Right hindlimb (tissue), 1 donor: ENCODE measurements around the gene PTK6.
"Not testable (repeated sequence)": the region's sequence is repeated elsewhere in the genome, so short reads cannot be mapped to it uniquely, and the experiment has no call there.

Experiments used
- DNase-seq: peaks from one replicate; pipeline ENCODE4 v3.0.0-alpha.2; 2018

Gene PTK6

DNA sequence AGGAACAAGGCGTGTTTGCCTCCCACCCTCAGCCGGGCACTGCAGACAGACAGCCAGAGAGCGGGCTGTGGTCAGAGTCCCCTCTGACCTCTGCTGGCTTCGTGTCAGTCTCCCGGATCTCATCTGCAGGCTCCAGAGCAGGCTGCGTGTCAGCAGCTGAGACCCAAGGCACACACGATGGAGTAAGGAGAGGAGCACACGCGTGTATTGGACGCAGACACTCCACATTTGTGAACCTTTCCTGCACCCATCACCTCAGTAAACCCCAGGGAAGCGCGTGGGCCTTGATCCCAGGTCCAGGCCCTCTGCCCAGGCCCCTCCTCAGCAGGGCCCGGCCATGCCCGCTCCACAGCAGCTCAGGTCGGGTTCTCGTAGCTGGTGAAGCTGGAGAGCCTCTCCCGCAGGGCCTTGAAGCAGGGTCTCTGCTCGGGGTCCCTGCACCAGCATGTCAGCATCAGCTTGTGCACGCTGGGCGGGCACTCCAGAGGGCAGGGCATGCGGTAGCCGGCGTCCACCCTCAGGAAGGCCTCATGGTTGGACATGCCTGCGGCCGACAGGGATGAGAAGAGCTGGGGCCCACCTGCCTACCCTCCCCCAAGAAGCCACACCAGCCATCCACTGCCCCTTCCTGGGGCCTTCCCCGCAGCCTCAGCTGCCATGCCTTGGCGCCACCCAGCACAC, 7.9 kb downstream of the PTK6 start:
- peak; percentile 22 for DNase-seq

DNA sequence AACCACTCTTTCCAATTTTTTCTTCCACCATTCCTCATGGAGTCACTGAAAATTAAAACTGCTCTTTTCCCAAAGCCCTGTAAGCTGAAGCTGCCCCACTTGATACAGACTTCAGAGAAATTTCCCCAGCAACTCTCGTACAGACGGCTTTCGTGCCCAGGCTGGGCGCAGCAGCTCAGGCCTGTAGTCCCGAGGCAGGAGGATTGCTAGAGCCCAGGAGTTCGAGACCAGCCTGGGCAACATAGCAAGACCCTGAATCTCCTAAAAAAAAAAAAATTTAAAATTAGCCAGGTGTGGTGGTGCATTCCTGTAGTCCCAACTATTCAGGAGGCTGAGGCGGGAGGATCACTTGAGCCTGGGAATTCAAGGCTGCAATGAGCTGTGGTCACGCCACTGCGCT, 10.0 kb downstream of the PTK6 start:
- DNase-seq: peak; percentile 4

DNA sequence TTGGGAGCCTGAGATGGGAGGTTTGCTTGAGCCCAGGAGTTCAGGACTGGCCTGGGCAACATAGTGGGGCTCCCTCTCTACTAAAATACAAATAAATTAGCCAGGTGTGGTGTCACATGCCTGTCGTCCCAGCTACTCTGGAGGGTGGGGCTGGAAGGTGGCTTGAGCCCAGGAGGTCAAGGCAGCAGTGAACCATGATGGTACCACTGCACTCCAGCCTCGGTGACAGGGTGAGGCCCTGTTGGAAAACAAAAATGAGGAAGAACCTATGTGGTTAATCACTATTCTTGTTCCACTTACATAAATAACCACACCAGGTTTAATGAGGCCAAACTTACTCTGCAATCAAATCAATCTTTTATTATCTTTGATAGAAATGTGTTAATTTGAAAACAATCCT, 11.2 kb downstream of the PTK6 start:
- DNase-seq: peak; percentile 17

DNA sequence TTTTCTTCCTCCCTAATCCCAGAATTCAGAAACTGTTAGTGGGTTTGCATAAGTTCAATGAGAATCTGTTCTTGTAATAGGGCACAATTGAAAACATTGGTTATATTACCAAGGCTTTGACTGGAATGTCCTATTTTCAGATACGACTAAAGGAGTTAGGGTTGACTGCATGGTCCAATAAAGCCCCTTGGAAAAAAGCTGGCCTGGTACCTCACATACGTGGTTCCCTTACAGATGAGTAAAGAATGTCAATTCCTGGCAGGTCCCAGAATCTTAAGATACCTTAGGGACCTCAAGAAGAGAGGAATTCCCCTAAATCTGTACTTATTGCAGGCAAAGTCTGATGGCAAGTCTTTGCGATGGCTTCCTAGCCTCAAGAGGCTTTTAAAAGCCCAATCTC, 12.0 kb downstream of the PTK6 start:
- no peak for DNase-seq

DNA sequence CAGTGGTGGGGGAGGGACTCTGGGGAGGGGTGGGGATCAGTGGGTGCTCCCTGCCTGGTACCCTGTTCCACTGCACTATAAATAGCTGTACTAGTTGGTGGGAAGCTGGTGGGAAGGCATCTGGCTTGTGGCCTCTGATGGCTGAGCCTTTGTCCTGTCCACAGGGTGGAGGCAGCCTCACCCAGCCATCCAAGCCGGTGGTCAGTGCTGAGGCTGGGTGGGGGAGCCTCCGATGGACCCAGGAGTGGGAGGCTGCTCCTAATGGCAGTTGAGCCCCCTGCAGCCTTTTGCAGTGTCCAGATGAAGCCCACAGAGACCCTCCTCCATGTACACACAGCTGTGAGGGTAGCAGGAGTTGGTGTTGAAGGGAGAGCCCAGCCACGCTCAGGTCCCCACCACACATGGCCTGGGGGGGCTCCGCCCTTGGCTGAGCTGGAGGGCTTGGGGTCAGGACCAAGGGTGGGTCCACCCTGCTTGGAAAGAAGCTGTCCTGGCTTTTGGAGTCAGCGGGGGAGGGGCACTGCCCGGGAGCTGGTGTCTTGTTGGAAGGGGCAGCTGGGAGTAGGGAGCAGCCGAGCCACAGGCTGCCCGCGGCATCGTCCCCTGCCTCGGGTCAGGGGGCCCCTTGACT, 14.1 kb downstream of the PTK6 start:
- peak; percentile 32 for DNase-seq

DNA sequence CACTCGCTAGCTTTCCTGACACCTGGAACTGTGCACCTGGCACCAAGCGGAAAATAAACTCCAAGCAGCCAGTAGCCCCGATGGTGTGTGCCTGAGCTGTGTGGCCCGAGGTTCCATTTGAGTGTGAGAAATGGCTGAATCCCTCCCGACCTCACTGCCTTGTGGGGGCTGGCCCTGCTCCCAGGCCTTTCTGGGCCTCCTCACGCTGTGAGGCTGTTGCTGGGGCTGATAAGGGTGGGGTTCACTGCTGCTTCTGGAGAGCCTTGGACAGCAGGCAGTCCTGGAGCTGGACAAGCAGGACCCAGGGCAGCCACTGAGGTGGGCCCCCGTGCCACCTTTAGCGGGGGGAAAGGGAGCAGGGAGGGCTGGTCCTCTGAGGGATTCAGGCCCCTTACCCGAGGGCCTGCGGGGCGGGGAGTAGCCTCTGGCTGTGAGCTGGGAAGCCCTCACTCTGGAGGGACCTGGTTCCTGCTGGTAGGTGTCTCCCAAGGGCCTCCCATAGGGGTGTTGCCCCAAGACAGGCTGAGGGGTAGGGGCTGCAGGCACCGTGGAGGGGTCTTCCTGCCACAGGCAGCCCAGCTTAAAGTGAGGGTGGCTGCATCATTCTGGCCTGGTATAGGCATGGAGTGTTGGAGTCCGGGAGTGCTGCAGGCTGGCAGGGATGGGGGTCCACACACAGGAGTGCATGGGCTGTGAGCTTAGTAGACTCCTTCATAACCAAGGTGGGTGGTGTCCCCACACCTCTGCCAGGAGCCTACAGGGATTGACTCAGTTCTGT, 14.9 kb downstream of the PTK6 start:
- peak; percentile 35 for DNase-seq

DNA sequence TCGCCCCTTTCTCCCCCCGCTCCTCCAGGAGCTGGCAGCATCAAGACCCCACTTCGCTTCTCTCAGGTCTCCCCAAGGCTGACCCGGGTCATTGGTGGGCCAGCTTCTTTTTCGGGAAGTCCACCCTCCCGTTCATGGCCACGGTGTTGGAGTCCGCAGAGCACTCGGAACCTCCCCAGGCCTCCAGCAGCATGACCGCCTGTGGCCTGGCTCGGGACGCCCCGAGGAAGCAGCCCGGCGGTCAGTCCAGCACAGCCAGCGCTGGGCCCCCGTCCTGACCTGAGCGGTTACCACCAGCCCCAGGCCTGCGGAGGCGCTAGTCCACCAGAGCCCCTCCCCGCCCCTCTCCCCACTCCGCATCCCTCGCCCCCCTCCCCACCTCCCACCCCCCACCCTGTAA, 15.6 kb downstream of the PTK6 start:
- DNase-seq: no peak

DNA sequence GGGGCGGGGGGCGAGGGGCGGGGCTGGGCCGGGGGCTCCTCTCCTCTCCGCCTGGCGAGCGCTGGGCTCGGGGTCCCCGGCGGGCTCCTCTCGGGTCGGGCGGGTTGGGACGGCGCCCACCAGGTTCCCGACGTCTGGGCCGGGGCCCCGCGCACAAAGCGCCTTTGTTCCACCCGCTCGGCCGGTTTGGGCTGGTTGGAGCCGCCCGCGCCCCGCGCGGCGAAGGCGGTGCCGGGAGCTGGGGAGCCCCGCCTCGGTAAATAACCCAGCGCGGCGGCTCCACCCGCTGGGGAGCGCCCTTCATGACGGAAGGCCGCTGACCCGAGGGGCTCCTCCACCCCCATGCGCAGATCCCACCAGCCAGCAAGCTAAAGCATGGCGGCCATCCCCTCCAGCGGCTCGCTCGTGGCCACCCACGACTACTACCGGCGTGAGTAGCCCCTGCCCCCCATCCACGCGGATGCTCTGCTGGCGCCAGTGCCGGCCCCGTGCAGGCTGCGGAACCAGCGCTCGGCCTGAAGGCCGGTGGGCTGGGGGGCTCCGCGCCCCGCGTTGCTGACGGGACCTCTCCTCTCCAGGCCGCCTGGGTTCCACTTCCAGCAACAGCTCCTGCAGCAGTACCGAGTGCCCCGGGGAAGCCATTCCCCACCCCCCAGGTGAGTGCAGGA, 16.1 kb downstream of the PTK6 start:
- DNase-seq: peak; percentile 83

DNA sequence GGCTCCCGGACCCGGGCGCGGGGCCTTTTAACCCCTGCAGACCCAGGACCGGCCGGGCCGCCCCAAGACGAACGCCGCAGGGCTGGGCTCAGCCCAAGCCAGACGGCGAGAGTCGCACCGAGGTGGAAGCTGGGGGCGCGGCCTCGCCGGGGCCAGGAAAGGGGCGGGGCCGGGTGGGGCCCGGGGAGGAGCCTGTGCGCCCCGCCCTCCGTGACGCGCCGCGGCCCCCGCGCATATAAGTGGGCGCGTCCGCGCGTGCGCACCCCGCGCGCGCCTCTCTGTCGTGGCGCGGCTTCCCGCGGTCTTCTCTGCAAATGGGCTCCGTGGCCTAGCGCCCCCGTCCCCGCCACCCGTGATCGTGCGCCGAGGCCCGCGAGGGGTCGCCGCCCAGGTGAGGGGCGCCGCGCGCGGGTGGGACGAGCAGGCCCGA, 16.7 kb downstream of the PTK6 start, which contains the start of gene PPDPF:
PPDPF (plus strand) TSS at position 262 of the 430 bp plus-strand sequence. CDS start 544 bp downstream, outside the sequence.
- peak; percentile 90 for DNase-seq

DNA sequence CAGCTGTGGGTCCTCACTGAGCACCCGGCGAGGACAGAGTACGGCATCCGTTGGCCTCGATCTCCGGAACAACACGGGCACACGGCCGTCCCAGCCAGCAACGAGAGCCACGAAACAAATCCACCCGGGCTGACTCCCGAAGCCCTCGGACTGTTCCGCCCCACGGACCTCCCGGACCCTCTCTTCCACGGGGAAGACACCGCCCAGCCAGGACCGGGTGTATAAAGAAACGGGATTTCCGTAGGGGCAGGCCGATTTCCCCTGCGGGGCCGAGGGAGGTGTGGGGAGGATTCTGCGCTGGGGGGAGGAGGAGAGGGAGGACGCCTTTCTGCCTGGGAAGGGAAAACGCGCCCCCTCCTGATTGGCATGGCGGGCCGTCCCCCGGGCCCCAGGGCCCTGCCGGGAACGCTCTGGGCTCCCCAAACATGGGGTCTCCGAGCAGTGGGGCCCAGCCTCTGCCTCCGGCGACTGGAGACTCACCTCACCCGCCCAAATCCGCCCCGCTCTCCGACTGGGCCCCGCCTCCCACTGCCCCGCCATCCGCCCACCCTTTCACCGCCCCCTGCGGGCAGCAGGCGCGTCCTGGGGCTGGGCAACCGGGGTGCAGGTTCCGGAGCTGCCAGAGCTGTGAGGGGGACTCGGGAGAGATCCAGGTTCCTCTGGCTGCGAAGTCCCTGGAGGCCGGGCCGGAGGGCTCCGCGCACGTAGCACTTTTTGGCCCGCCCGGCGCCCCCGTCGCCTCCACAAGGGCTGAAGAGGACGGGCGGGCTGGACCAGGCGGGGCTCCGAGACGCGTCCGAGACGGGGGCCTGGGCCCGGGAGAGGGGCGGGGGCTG, 17.3 kb downstream of the PTK6 start:
- DNase-seq: peak; percentile 83

DNA sequence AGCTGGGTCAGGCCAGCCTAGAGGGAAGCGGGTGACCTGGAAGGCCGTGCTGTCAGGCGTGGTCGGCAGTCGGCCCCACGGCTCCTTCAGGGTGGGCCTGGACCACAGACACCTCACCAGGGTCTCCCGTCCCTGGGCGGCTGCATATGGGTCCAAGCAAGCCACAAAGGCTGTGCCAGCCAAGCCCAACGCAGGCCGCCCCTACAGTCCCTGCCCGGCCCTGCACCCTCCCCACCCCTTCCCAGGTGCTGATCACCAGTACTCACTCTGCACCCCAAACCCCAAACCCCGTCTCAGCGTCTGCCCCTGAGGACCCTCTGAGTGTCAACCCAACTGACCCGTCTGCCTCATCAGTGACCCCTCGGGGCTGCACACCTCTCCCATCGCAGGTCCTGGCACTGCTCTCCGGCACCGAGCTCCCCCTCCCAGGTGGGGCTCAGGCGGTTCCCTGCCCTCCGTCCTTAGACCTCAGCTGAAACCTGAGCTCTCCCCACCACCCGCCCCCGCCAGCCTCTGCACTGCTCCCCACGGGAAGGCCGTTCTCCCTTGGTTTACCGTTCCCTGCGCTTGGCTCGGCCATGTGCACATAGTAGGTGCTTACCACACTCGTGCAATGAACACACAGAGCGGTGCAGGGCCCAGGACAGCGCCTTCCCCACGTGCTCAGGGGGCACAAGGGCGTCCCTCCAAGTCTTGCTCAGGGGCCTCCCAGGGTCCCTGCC, 18.1 kb downstream of the PTK6 start:
- DNase-seq: peak; percentile 25

DNA sequence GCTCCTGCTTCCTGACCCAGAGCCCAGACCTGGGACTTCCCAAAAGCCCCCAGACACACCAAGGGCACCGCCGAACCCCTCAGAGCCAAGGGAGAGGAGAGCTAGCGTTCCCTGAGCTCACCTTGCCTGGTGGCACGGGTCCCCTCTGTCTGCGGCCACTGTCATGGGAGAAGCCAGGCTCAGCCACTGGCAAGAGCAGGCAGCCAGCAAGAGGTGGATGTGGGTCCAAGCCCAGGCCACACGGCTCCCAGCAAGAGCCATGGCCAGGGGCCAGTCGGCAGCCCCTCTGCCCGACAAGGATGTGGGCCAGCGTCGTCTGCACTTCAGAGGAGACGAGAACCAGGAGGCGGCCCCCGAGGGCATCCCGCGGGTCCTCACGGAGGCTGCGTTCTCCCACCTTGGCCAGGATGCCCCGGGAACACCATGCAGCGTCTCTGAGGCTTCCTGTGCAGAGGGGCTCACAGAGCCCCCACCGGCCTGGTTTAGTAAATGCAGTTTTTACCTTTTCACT, 18.8 kb downstream of the PTK6 start:
- peak; percentile 18 for DNase-seq

DNA sequence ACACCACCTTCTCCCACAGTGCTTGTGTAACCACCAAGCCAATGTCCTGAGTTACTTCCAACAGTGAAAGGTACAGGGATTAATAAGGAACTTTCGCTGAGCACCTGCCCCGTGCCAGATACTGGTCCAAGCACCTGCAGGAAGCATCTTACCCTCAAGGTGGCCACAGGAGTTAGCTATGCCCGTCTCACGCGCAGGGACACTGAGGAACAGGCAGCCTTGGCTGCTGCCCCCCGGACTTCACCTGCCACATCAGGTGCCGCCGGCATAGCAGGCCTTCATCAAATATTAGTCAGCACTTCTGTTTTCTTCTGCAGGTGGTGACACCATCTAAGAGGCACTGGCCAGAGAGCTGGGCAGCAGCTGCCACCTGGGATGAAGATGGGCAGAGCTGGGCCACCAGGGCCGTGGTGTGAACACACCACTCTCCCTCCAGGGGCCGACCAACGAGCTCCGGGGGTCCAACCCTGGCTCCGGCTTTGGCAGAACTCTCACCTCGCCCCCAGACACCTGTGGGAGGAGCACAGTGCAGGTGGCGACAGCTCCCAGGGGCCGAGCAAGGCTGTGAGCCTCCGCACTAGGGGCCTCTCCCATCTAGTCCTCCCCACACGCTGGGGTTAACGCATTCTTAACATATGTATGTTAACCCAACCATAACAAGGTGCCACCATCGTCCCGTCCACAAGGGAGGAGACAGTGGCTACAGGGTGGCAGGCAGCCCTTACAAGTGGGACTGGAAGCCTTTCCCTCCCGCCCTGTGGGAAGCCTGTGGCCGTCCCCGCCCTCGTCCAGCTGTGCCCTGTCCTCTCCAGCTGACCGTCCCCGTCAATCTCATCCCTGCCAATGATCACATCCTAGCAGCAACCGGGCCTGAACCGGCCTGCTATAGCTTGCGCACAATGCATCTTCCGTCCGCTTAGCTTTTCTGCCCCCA, 19.5 kb downstream of the PTK6 start:
- peak; percentile 27 for DNase-seq

DNA sequence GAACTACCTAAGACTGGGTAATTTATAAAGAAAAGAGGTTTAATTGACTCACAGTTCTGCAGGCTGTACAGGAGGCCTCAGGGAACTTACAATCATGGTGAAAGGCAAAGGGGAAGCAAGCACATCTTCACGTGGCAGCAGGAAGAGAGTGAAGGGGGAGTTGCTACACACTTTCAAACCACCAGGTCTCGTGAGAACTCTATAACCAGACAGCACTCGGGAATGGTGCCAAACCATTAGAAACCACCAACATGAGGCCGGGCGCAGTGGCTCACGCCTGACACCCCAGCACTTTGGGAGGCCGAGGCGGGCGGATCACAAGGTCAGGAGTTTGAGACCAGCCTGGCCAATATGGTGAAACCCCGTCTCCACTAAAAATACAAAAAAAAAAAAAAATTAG, 22.7 kb downstream of the PTK6 start:
- not testable (repeated sequence) for DNase-seq

DNA sequence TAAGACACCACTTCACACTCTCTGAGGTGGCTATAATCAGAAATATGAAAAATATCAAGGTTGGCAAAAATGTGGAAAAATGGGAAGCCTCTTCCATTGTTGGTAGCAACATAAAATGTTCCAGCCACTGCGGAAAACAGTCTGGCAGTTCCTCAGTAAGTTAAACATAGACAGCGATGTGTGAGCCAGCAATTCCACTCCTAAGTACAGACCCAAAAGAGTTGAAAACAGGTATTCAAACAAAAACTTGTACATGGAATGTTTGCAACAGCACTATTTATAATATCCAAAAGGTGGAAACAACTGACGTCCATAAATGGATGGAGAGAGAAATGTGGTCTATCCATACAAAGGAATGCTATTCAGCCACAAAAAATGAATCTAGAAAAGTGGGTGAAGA, 24.0 kb downstream of the PTK6 start:
- DNase-seq: no peak

DNA sequence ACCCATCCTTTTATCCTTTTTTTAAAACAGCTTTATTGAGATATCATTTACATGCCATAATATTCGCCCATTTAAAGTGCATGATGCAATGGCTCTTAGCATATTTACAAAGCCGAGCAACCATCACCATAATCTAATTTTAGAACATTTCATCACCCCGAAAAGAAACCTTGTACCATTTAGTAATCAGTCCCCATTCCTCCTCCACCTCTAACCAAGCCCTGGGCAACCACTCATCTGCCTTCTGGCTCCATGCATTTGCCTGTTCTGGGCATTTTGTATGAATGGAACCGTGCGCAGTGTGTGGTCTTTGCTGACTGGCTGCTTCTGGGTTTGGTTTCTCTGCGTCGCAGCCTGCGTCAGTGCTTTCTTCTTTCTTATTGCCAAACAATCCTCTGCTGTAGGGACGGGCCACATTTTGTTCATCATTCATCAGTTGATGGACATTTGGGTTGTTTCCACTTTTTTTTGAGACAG, 28.1 kb downstream of the PTK6 start:
- no peak for DNase-seq

DNA sequence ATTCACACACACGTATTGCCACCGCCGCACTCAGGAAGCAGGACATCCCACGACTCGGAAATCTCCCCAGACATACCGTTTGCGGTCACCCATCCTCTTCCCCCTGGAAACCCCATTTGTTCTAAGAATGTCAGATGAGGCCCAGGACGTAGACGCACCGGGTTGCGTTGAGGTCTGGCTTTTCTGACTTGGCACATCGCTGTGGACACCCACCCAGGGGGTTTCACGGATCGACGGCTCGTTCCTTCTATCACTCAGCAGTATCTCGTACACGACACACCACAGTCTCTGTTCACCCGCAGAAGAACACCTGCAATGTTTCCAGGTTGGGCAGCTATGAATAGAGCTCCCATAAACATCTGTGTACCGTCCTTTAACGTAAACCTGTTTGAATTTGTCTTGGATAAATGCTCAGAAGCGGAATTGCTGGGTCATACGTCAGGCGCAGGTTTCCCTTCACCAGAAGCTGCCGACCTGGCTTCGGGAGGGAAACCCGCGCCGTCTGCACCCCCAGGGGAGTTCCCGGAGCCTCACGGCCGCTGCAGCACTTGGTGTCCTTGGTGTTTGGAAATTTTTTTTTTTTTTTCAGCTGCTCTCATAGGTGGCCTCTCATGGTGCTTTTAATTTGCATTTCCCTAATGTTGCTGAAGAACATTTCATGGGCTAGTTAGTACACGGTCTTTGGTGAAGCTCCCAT, 29.0 kb downstream of the PTK6 start:
- DNase-seq: no peak

DNA sequence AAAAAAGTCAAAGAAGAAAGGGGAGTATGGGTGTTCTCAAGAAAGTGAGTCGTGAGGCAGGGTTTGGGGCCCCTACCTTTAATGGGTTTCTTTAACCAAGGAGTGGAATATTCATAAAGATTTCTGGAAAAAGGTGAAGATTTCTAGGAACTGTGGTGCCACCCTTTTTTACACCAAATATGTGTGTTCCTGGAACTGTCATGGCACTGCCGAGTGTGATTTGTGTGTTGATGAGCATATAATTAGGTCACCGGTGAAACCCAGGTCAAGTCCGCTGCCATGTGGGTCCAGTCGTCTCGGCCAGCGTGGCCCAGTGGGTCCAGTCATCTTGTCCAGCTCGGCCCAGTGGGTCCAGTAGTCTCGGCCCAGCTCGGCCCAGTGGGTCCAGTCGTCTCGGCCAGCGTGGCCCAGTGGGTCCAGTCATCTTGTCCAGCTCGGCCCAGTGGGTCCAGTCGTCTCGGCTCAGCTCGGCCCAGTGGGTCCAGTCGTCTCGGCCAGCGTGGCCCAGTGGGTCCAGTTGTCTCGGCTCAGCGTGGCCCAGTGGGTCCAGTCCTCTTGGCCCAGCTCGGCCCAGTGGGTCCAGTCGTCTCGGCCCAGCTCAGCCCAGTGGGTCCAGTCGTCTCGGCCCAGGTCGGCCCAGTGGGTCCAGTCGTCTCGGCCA, 30.0 kb downstream of the PTK6 start:
- DNase-seq: no peak

DNA sequence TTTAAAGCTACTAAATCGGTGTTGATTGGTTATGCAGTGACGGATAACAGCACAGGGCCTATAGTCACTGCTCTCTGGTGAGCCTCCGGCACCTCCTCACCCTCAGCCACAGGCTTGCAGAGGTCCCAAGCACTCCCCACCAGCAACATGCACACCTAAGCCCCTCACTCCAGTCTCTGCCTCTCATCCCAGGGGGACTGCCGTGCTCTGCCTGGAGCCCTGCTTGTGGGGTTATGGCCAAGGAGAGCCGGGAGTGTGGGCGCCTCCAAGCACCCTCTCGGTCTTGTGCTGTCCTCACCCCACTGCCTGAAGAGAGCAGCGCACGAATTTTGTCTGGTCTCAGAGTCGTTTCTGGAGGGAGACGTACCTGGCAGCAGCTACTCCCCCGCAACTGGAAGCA, 31.5 kb downstream of the PTK6 start:
- no peak for DNase-seq
